H9 (cell line): ENCODE data around the gene NDUFB8. TPM values are rescaled to one million over a fixed set of nuclear protein-coding genes. Genes with fewer than 3 reads are reported as not detected.

ENCODE experiments used
- DNase-seq: peaks from one replicate; pipeline ENCODE4 v3.0.0-alpha.2; 2017
- H2AFZ ChIP-seq: one replicate; pipeline ENCODE4 v1.6.1; 2013; ENCODE audit warnings: mild to moderate bottlenecking, low read length, control low read depth, moderate library complexity
- H2AK5ac ChIP-seq: 2 replicates; pipeline ENCODE4 v1.6.1; 2013; ENCODE audit warnings: low read length, control low read depth, mixed read lengths; ENCODE audit not compliant: insufficient read length
- H2BK120ac ChIP-seq: one replicate; pipeline ENCODE4 v1.6.1; 2013; ENCODE audit warnings: low read depth, mild to moderate bottlenecking, low read length, control low read depth, inconsistent platforms; ENCODE audit not compliant: poor library complexity, severe bottlenecking
- H2BK12ac ChIP-seq: 2 replicates; pipeline ENCODE4 v1.6.1; 2013; ENCODE audit warnings: low read length, control low read depth, mixed read lengths, low read depth; ENCODE audit not compliant: insufficient read length
- H2BK15ac ChIP-seq: 2 replicates; pipeline ENCODE4 v1.6.1; 2013; ENCODE audit warnings: low read depth, low read length, control low read depth
- H2BK20ac ChIP-seq: one replicate; pipeline ENCODE4 v1.6.1; 2013; ENCODE audit warnings: low read depth, mild to moderate bottlenecking, low read length, control low read depth, inconsistent platforms; ENCODE audit not compliant: poor library complexity, severe bottlenecking
- H2BK5ac ChIP-seq: 2 replicates; pipeline ENCODE4 v1.6.1; 2013; ENCODE audit warnings: low read length, control low read depth, mixed read lengths; ENCODE audit not compliant: insufficient read length
- H3K14ac ChIP-seq: 2 replicates; pipeline ENCODE4 v1.6.1; 2013; ENCODE audit warnings: low read length, control low read depth; ENCODE audit not compliant: insufficient read depth
- H3K18ac ChIP-seq: 2 replicates; pipeline ENCODE4 v1.6.1; 2013; ENCODE audit warnings: low read depth, mild to moderate bottlenecking, mixed read lengths, low read length, control low read depth; ENCODE audit not compliant: insufficient read length
- H3K23ac ChIP-seq: 2 replicates; pipeline ENCODE4 v1.6.1; 2013; ENCODE audit warnings: low read length, control low read depth, mixed read lengths, low read depth; ENCODE audit not compliant: insufficient read length
- H3K23me2 ChIP-seq: 2 replicates; pipeline ENCODE4 v1.6.1; 2013; ENCODE audit warnings: low read depth, mild to moderate bottlenecking, mixed read lengths, low read length, control low read depth; ENCODE audit not compliant: insufficient read length, poor library complexity, severe bottlenecking
- H3K27ac ChIP-seq: 2 replicates; pipeline ENCODE4 v1.5.1; 2013; ENCODE audit warnings: low read length, control low read depth, mixed read lengths, low read depth; ENCODE audit not compliant: insufficient read length
- H3K27me3 ChIP-seq: 2 replicates; pipeline ENCODE4 v1.6.1; 2013; ENCODE audit warnings: low read length, control low read depth, inconsistent platforms; ENCODE audit not compliant: insufficient read depth
- H3K4ac ChIP-seq: 2 replicates; pipeline ENCODE4 v1.6.1; 2013; ENCODE audit warnings: low read depth, mild to moderate bottlenecking, control low read depth, inconsistent platforms, low read length, moderate library complexity
- H3K4me1 ChIP-seq: 2 replicates; pipeline ENCODE4 v1.6.1; 2013; ENCODE audit warnings: low read length, control low read depth, inconsistent platforms; ENCODE audit not compliant: insufficient read depth
- H3K4me2 ChIP-seq: 2 replicates; pipeline ENCODE4 v1.6.1; 2013; ENCODE audit warnings: low read length, control low read depth, mixed read lengths; ENCODE audit not compliant: insufficient read length, insufficient read depth
- H3K56ac ChIP-seq: 2 replicates; pipeline ENCODE4 v1.6.1; 2013; ENCODE audit warnings: low read depth, mild to moderate bottlenecking, mixed read lengths, low read length, control low read depth; ENCODE audit not compliant: insufficient read length
- H3K79me1 ChIP-seq: 2 replicates; pipeline ENCODE4 v1.6.1; 2013; ENCODE audit warnings: low read depth, mild to moderate bottlenecking, moderate library complexity, low read length, control low read depth, inconsistent platforms; ENCODE audit not compliant: insufficient read depth, poor library complexity, severe bottlenecking
- H3K79me2 ChIP-seq: 2 replicates; pipeline ENCODE4 v1.6.1; 2013; ENCODE audit warnings: low read length, control low read depth, inconsistent platforms; ENCODE audit not compliant: insufficient read depth
- H3K9ac ChIP-seq: 2 replicates; pipeline ENCODE4 v1.6.1; 2013; ENCODE audit warnings: low read length, control low read depth, mixed read lengths; ENCODE audit not compliant: insufficient read length; ENCODE audit errors: extremely low read depth
- H3K9me3 ChIP-seq: one replicate; pipeline ENCODE4 v1.6.1; 2013; ENCODE audit warnings: low read depth, low read length, inconsistent platforms; ENCODE audit not compliant: control insufficient read depth
- H3T11ph ChIP-seq: one replicate; pipeline ENCODE4 v1.6.1; 2013; ENCODE audit warnings: mild to moderate bottlenecking, low read length, control low read depth, inconsistent platforms
- H4K20me1 ChIP-seq: one replicate; pipeline ENCODE4 v1.6.1; 2013; ENCODE audit not compliant: control insufficient read depth, insufficient read length, insufficient read depth
- H4K5ac ChIP-seq: 2 replicates; pipeline ENCODE4 v1.6.1; 2013; ENCODE audit warnings: low read depth, mild to moderate bottlenecking, mixed read lengths, low read length, control low read depth; ENCODE audit not compliant: insufficient read length
- H4K8ac ChIP-seq: replicated peaks from 2 replicates; pipeline ENCODE4 v1.6.1; 2013; ENCODE audit warnings: low read length, control low read depth, mixed read lengths, low read depth; ENCODE audit not compliant: insufficient read length
- H4K91ac ChIP-seq: 2 replicates; pipeline ENCODE4 v1.6.1; 2013; ENCODE audit warnings: low read depth, mild to moderate bottlenecking, moderate library complexity, mixed read lengths, low read length, control low read depth; ENCODE audit not compliant: insufficient read length
- H3K27ac Mint-ChIP-seq, 3 experiments: 2 replicates in 2 of 3; 3 replicates in 1 of 3; pipeline ENCODE4 v1.8.0; 2020 to 2021; ENCODE audit warnings: mixed read lengths in 3 of 3, mild to moderate bottlenecking in 1 of 3, moderate library complexity in 1 of 3
- H3K27me3 Mint-ChIP-seq: 2 replicates; pipeline ENCODE4 v1.8.0; 2021; ENCODE audit warnings: low read depth, mild to moderate bottlenecking, moderate library complexity, mixed read lengths
- H3K36me3 Mint-ChIP-seq, 3 experiments: 2 replicates in 2 of 3; 3 replicates in 1 of 3; pipeline ENCODE4 v1.8.0; 2020 to 2021; ENCODE audit warnings: low read depth in 3 of 3, mixed read lengths in 3 of 3; ENCODE audit not compliant: insufficient read depth in 1 of 3
- H3K4me1 Mint-ChIP-seq, 2 experiments: 2 replicates each; pipeline ENCODE4 v1.8.0; 2020; ENCODE audit warnings: mixed read lengths in 2 of 2
- H3K4me3 Mint-ChIP-seq, 2 experiments: 2 replicates in 1 of 2; 3 replicates in 1 of 2; pipeline ENCODE4 v1.8.0; 2020 to 2021; ENCODE audit warnings: mild to moderate bottlenecking in 2 of 2, mixed read lengths in 2 of 2, moderate library complexity in 1 of 2
- H3K9me3 Mint-ChIP-seq, 2 experiments: 2 replicates in 1 of 2; 3 replicates in 1 of 2; pipeline ENCODE4 v1.8.0; 2020; ENCODE audit warnings: mild to moderate bottlenecking in 2 of 2, mixed read lengths in 2 of 2, moderate library complexity in 1 of 2
- CTCF ChIP-seq: fragments of 200-600 bp; sonication (generic); conservative IDR thresholded peaks from 3 replicates; pipeline ENCODE4 v1.8.0; 2021; ENCODE audit warnings: antibody characterized with exemption, mild to moderate bottlenecking
- WGBS: extraction: QIAGEN DNeasy Blood & Tissue Kit; methylation state at CpG from one replicate; pipeline ENCODE4 v1.1.7; 2013; ENCODE audit warnings: missing lambda C conversion rate, low lambda C conversion rate, mixed read lengths; ENCODE audit not compliant: insufficient read length; ENCODE audit errors: extremely low coverage; 5-methylcytosine and 5-hydroxymethylcytosine counted together
- total RNA-seq: library from RNA; stranded (reverse); gene quantifications from 2 replicates; pipeline ENCODE4 v1.2.1, GENCODE V29; 2021

NDUFB8 gene
- total RNA-seq, 1 experiment from 2014 or later = 205 TPM

DNA sequence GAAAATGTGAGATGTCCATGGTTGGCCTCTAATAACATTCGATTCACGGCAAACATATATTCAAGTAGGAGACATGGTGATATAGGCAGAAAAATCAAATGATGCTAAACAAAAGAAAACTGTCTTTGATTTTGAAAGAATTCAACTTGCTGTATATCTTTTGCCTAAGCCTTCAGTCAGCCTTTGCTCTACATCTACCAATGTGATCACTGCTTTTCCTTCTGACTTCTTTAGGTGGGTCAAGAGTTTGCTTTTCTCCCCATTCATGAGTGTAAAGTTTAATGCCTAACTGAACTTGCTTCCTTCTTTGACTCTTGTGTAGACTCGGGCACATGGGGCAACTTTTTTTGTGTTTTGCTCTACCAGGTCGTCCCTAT is 5.7 kb upstream of the NDUFB8 start:
- no peak overlapping the region for H2BK120ac ChIP-seq
- H2BK12ac ChIP-seq = no peak overlapping the region
- H3K14ac ChIP-seq = no peak overlapping the region
- H3K9ac ChIP-seq = peak overlapping the region; percentile 27
- H4K5ac ChIP-seq = no peak overlapping the region
- H4K8ac ChIP-seq = no peak overlapping the region
- no peak overlapping the region for H4K91ac ChIP-seq
- H3K23ac ChIP-seq = no peak overlapping the region
- peaks cover 5% of the 10 kb centered on the region for H3K23me2 ChIP-seq
- Mint-ChIP-seq H3K36me3 (peaks cover 11 to 35% (median 27%) of the 10 kb centered on the region in 3 experiments), H3K4me1 (peaks cover 1 to 8% of the 10 kb centered on the region in 2 experiments), H3K27me3 (no peaks in the 10 kb centered on the region), H3K27ac (no peak overlapping the region), H3K9me3 (no peaks in the 10 kb centered on the region), H3K4me3 (no peak overlapping the region)
- no peak overlapping the region for H3K27ac ChIP-seq
- no peak overlapping the region for H2BK15ac ChIP-seq
- H4K20me1 ChIP-seq = no peaks in the 10 kb centered on the region
- H3K27me3 ChIP-seq = no peaks in the 10 kb centered on the region
- H3K79me1 ChIP-seq = peaks cover 10% of the 10 kb centered on the region
- H2BK5ac ChIP-seq = no peak overlapping the region
- H3K56ac ChIP-seq = no peak overlapping the region
- H2AFZ ChIP-seq = peak overlapping the region; percentile 88
- H3K18ac ChIP-seq = no peak overlapping the region
- H2AK5ac ChIP-seq = no peak overlapping the region
- H3T11ph ChIP-seq = no peak overlapping the region
- peaks cover 12% of the 10 kb centered on the region; the same call in 1 of the 2 replicates for H3K79me2 ChIP-seq
- H3K4me2 ChIP-seq = peak overlapping the region; percentile 2
- no peak for DNase-seq
- no peaks in the 10 kb centered on the region for H3K9me3 ChIP-seq
- TF ChIP-seq CTCF = no peak
- H3K4ac ChIP-seq = no peak overlapping the region
- WGBS = no CpG with 5 or more reads among the region's 4 CpGs
- no peak overlapping the region for H2BK20ac ChIP-seq
- H3K4me1 ChIP-seq = peaks cover 3% of the 10 kb centered on the region; the same call in 1 of the 2 replicates
